Measurements from ENCODE around the gene PRPF31. TPM values are rescaled to one million over a fixed set of nuclear protein-coding genes. Genes with fewer than 3 reads are reported as not detected.
A peak's percentile ranks its signal among the peaks of the same experiment; 100 is the strongest.
"Not testable (repeated sequence)": the region's sequence is repeated elsewhere in the genome, so short reads cannot be mapped to it uniquely, and the experiment has no call there.

PRPF31 gene
- total RNA-seq, 1 donor from 2014 or later, result 44.4 TPM

GRCh38 chr19:54096617-54097106, 18.9 kb upstream of the PRPF31 start:
- no peaks in the 10 kb centered on the region for H3K9me3 ChIP-seq
- intact Hi-C loops (cut with DNase I), result no loop called here
- TF ChIP-seq POLR2AphosphoS5 (IDR thresholded peaks at IDR 0.05; ENCODE audit: insufficient read depth in 1 of 2, low read depth in 1 of 2) (no peak), POLR2A (IDR thresholded peaks at IDR 0.05) (no peak)
- TF ChIP-seq, protein P1, sequence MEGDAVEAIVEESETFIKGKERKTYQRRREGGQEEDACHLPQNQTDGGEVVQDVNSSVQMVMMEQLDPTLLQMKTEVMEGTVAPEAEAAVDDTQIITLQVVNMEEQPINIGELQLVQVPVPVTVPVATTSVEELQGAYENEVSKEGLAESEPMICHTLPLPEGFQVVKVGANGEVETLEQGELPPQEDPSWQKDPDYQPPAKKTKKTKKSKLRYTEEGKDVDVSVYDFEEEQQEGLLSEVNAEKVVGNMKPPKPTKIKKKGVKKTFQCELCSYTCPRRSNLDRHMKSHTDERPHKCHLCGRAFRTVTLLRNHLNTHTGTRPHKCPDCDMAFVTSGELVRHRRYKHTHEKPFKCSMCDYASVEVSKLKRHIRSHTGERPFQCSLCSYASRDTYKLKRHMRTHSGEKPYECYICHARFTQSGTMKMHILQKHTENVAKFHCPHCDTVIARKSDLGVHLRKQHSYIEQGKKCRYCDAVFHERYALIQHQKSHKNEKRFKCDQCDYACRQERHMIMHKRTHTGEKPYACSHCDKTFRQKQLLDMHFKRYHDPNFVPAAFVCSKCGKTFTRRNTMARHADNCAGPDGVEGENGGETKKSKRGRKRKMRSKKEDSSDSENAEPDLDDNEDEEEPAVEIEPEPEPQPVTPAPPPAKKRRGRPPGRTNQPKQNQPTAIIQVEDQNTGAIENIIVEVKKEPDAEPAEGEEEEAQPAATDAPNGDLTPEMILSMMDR (IDR thresholded peaks at IDR 0.05), result no peak
- no peak for DNase-seq (ENCODE audit: extremely low spot score in 2 of 2)
- no peaks in the 10 kb centered on the region for H3K36me3 ChIP-seq
- peak overlapping the region; percentile 72 for H3K27ac ChIP-seq
- peaks cover 13% of the 10 kb centered on the region for H3K4me1 ChIP-seq
- H3K27me3 ChIP-seq, result no peaks in the 10 kb centered on the region
- H3K4me3 ChIP-seq, result peak overlapping the region; percentile 38 to 44

GRCh38 chr19:54099190-54099902, 16.2 kb upstream of the PRPF31 start:
- no peaks in the 10 kb centered on the region for H3K27me3 ChIP-seq
- peaks cover 32% of the 10 kb centered on the region for H3K4me1 ChIP-seq
- TF ChIP-seq, protein P1 (IDR thresholded peaks at IDR 0.05), result no peak
- no peak for TF ChIP-seq POLR2AphosphoS5 (IDR thresholded peaks at IDR 0.05; ENCODE audit: insufficient read depth in 1 of 2, low read depth in 1 of 2)
- TF ChIP-seq POLR2A (IDR thresholded peaks at IDR 0.05), result no peak
- DNase-seq (ENCODE audit: extremely low spot score in 2 of 2), result no peak
- no peak overlapping the region for H3K27ac ChIP-seq
- intact Hi-C loops (cut with DNase I), result no loop called here
- no peaks in the 10 kb centered on the region for H3K9me3 ChIP-seq
- H3K4me3 ChIP-seq, result no peak overlapping the region
- no peaks in the 10 kb centered on the region for H3K36me3 ChIP-seq

- H3K4me3 ChIP-seq; H3K9me3 ChIP-seq; H3K27me3 ChIP-seq; H3K27ac ChIP-seq; H3K36me3 ChIP-seq; intact Hi-C loops (cut with DNase I); DNase-seq (ENCODE audit: extremely low spot score in 2 of 2): not testable (repeated sequence)
- H3K4me1 ChIP-seq, result peaks cover 33% of the 10 kb centered on the region
These were observed 15.7 kb upstream of the PRPF31 start for GRCh38 chr19:54099903-54100255.

- no peaks in the 10 kb centered on the region for H3K9me3 ChIP-seq
- TF ChIP-seq POLR2A (IDR thresholded peaks at IDR 0.05) (no peak), POLR2AphosphoS5 (IDR thresholded peaks at IDR 0.05; ENCODE audit: insufficient read depth in 1 of 2, low read depth in 1 of 2) (no peak)
- H3K36me3 ChIP-seq, result no peaks in the 10 kb centered on the region
- H3K4me1 ChIP-seq, result peaks cover 29% of the 10 kb centered on the region
- no peak within 1 kb of the TSS for H3K27ac ChIP-seq
- H3K27me3 ChIP-seq, result no peaks in the 10 kb centered on the region
- no peak for DNase-seq (ENCODE audit: extremely low spot score in 2 of 2)
- no peak within 1 kb of the TSS for H3K4me3 ChIP-seq
- intact Hi-C loops (cut with DNase I), result no loop called here
These were observed 15.0 kb upstream of the PRPF31 start, which contains the start of gene OSCAR for GRCh38 chr19:54100561-54100960. Gene OSCAR, minus strand, starts transcription at chr19:54100803. Its CDS starts 11 bp downstream, at chr19:54100792.

- TF ChIP-seq POLR2A (IDR thresholded peaks at IDR 0.05), result peak in 1 of 2 donors; percentile 18
- peak; percentile 86 to 100 for TF ChIP-seq POLR2AphosphoS5 (IDR thresholded peaks at IDR 0.05; ENCODE audit: insufficient read depth in 1 of 2, low read depth in 1 of 2)
- TF ChIP-seq, protein P1 (IDR thresholded peaks at IDR 0.05), result no peak
- no peaks in the 10 kb centered on the region for H3K27me3 ChIP-seq
- no peaks in the 10 kb centered on the region for H3K9me3 ChIP-seq
- peak within 1 kb of the TSS; percentile 96 to 97 for H3K4me3 ChIP-seq
- H3K4me1 ChIP-seq, result peaks cover 20% of the 10 kb centered on the region
- DNase-seq (ENCODE audit: extremely low spot score in 2 of 2), result peak in 1 of 2 donors; percentile 95
- peak within 1 kb of the TSS; percentile 66 for H3K27ac ChIP-seq
- H3K36me3 ChIP-seq, result peaks cover 0 to 12% of the 10 kb centered on the region in 2 donors
- intact Hi-C loops (cut with DNase I), result no loop called here
These were observed 13.0 kb upstream of the PRPF31 start, which contains the start of gene NDUFA3 for GRCh38 chr19:54102421-54103169. Gene NDUFA3, plus strand, starts transcription at chr19:54102855. Its CDS starts 24 bp downstream, at chr19:54102879.
